ELF-1 (cell line): Measurements from ENCODE around the gene LDLRAD3.

ENCODE experiments used
- DNase-seq: peaks from one replicate; pipeline ENCODE4 v3.0.0-alpha.2; 2016; ENCODE audit warnings: low read depth, low spot score

Gene LDLRAD3

DNA sequence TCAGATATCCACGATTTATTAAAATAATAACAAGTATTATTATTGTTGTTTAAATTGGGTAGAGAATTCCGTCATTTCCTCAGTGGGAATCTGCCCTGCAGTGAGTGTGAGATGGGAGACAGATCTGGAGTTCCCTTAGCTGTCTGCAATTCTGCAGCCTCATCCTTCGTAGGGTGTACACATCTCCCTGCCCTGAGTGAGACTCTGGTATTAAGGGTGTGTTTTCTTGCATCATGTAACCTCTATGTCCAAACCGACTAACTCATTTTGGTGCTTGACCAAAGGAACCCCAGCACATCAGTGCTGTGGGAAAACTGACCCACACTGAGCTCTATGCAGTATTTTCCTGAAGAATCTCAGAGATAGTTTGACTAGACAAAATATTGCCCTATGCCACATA is 157.6 kb downstream of the LDLRAD3 start:
- no peak for DNase-seq

DNA sequence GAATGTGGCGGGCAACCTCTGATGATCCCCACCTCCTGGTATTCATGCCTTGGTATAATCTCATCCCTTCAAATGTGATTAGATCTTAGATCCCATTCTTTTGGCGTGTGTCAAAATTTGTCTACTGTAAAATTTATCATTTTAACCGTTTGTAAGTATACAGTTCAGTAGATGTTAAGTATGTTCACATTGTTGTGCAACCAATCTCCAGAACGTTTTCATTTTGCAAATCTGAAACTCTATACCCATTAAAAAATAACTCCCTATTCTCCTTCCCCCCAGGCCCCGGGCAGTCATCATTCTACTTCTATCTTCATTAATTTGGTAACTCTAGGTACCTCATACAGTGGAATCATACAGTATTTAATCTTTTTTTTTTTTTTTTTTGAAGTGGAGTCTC is 159.0 kb downstream of the LDLRAD3 start:
- DNase-seq = no peak

DNA sequence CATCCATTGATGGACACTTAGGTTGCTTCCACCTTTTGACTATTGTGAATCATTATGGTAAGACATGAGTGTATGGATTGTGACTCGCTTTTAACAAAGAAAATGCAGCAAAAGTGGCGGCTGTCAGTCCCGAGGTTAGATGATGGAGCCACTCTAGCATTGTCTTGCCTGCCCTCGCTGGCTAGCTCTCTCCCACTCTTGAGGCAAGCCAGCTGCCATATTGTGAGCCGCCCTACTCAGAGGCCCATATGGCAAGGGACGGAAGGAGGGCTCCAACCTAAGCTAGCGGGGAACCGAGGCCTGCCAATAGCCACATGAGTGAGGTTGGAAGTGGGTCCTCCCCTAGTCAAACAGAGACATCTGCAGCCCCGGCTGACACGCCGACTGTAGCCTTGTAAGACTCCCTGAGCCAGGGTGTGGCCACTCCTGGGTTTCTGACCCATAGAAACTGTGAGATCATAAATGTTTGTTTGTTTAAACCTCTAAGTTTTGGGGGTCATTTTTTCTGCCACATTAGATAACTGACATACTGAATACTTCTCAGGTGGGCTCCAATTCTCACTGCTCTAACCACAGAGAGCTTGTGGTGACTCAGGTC is 160.2 kb downstream of the LDLRAD3 start:
- no peak for DNase-seq

DNA sequence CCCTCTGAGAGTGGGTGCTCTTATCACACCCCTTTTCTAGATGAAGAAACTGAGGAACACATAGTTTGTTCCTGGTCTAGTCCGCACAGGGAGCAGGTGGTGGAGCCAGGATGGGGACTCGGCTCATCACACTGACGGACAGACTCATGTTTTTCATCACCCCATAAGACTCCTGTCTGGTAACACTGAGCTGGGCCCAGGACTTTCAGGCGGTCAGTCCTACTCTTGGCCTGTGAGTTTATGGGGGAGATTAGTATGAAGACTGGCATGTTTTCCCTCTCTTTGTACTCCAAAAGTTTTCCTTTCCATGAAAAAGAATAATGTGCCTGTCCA is 160.8 kb downstream of the LDLRAD3 start:
- no peak for DNase-seq

DNA sequence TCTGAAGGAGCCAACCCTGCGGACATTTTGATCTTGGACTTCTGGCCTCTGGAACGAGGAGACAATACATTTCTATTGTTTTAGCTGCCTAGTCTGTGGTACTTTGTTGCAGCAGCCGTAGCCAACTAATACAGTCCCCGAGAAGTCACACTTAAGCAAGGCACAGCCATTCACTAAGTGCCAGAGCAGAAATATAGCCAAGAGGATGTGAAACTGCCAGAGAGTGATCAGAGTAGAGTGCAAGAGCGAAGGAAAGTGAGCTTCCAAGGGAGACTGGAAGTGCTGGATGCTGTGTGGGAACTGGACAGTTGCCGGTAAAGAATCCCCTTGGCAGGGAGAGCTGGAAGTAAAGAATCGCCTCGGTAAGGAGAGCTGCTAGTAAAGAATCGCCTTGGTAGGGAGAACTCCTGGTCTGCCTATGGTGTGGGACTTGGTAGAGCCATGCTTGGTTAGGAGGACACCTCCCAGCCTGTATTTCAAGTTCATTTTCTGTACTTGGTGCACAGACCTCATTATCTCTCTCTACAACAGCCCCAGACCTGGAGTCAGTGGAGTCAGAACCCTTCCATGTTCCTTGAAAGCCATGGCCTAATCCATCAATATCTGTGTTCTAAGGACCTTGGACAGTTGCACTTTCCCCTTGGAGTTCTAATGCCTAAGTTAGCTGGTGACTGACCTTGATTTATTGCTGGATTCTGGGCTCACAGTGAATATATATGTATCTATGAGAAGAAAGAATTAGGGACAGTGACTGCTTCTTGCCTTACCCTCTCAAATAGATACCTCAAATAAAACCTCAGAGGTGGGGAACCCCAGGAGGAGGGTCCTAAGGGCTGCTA is 162.1 kb downstream of the LDLRAD3 start:
- DNase-seq = no peak

DNA sequence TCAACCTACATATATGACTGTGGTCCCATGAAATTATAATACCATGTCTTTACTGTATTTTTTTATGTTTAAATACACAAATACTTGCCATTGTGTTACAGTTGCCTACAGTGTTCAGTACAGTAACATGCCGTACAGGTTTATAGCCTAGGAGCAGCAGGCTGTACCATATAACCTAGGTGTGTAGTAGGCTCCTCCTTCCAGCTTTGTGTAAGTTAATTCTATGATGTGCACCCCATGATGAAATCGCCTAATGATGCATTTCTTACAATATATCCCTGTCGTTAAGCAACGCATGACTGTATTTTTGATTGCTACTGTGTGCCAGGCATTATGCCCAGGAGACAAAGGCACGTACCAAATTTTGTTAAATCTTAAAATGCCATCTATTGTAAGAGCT is 163.7 kb downstream of the LDLRAD3 start:
- DNase-seq = no peak

DNA sequence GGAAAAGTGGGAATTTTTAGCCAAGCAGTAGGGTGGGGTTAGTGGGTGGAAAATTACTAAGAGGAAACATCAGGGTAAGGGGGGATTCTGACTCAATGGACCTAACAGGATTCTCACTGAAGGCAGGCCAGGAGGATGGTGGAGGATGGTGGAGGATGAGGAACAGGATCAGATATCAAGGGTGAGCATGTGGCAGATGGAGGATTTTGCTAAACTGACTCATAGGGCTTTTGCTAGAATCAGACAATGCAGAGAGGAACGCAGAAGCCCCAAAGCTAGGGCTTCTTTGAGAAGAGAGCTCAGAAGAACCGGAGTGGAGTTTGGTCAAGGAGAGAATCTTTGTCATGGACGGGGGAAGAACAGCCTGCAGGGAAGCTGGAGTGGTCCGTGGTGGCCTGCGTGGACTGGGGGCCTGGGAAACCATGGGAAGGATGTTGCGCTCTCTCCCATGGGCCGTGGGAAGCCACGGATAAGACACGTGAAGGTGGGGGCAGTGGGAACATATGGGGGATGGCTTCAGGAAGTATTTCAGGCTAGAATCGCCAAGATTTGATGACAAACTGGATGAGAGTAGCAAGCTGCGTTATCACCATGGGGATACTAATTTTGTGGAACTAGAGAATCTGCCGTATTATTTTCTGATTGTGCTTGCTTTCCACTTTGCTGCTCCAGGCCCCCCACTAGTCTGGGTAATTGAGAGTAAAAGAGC is 165.2 kb downstream of the LDLRAD3 start:
- DNase-seq = no peak

DNA sequence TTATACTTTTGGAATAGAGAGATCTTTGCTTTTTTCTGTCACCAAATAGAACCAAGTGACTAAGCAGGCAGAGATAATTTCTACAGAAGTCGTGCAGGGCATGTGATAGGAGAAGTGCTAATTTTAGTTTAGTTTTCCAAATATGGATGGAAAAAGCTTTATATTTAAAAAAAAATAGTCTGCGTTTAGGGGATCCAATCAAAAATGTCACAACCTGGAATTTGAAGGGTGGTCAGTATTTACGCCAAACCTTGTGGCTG is 165.7 kb downstream of the LDLRAD3 start:
- no peak for DNase-seq

DNA sequence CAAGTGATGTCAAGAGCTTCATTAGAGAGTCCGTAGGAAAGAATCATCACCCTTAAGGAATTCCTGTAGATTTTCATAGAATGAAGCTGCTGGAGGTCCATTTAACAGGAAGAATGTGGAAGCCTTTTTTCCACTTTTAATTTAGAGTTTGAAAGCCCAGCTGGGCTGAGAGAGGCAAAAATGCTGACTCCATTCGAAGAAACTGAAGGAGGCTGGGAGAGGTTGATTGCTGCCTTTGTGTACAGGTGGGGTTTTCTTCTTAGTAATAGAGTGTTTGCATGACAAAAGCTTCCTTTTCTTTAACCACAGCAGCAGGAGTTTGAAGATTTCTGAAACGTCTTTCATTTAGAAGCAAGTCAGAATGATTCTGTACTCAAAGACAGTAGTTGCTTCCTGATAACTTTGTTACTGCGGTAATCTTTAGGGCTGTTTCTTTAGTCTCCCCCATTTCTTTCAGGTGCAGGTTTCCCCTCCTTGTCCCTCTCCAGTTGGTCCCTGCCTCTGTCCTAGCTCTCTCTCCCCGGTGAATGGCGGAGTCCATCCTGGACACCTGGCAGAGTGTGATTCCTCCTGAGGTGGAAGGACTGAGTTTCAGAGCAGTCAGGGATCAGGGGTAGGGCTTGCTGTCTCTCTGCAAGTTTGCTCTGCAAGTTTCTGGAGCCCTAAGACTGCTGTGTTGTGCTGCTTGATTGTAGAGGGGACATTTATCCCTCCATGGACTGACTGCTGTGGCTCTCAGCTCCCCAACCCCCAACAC is 166.2 kb downstream of the LDLRAD3 start:
- DNase-seq = peak; percentile 68

DNA sequence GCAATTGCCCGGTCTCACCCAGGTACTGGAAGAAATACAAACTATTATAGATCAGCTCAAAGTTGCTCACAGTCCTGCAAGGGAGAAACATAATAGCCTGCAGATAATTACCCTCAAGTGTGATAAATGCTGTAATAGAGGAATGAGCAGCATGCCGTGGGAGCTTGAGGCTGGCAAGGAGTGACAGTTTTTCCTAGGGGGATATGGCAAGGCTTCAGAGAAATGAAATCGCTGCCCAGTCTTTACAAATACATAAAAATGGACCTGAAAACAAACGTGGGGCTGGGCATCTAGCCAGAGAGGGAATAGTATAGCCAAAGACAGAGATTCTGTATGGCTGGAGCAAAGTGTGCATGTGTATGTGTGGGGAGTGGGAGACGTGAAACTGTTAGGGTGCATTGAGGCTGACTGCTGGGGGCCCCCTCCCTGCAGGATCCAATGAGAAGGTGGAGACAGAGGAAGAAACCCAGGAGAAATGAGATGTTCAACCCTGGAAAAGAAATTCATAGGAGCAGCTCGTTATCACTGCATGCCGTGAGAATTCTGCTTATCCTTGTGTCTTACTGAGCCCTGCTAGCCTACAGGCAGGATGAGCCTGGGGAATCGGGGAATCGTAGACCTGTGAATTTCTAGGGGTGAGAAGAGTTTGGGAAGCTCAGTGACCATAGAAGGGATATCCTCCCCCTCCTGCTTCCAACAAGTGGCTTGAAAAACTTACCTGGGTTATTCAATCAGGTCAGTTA is 167.0 kb downstream of the LDLRAD3 start:
- no peak for DNase-seq

DNA sequence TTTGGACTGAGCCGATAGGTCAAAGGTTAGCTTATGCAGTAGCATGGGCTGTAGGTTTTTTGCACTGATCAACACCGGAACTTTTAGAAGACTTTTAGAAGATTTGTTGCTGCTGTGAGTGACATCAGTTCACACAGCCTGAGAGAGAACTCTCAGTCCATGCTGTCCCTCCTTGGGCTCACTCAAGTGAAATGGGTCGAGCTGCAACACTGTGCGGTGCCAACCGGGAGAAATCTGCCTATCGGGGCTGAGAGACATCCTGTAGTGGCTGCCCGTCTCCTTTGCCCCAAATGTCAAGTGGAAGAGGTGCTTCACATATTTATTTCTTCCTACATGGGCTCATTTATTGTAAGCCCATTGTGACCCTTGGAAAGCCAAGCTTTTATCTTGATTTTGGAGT is 170.2 kb downstream of the LDLRAD3 start:
- no peak for DNase-seq

DNA sequence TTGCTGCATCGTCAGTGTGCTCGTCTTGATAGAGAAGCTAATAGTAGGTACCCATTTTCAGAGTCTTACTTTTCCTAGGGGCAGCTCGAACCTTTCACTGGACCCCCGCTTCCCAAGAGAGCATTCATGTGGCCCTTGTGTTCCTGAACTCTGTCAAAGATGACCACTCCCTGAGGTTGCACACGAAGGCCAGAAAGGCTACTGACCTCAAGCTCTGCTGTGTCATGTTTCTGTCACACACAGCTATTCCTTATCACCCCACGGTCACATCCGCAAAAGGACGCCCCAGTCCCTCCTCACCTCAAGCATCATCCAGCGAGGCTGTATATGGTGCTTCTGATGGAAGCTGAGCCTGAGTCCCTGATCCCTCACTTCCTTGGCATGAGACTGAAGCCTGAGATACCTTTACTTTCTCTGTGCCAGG is 171.5 kb downstream of the LDLRAD3 start:
- DNase-seq = no peak

DNA sequence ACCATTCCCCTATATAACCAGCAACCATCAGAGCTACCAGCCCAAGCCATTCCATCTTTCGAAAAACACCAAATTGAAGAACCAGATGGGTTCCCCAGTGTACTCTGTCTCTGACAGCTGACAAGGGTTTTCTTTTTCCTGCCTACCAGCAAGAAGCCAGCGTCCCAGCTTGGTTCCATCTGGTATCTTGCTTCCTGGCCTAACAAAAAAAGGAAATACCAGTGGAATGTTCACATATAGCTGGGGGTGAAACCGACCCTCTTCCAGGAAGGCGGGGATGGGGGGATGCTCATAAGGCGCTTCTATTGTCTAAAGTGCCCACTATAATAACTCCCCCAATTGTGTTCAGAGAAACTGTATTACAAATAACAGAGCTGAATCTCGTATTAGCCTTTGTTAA is 172.3 kb downstream of the LDLRAD3 start:
- DNase-seq = no peak

DNA sequence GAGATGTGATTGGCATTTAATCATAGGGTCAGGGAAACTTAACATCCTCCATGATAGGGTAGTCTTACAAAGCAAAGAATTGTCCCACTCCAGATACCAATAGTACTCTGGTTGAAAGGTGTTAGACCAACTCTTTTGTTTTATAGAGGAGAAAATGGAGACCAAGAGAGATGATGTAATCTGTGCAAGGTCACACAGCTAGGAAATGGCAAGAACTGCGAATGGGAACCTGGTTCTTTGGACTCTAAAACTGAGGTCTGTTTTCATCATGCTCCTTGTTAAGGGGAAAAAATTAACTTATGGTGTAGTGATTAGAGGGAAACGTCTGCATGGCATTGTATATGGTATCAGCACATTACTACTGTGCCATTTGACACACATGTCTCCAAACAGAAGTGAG is 174.2 kb downstream of the LDLRAD3 start:
- no peak for DNase-seq

DNA sequence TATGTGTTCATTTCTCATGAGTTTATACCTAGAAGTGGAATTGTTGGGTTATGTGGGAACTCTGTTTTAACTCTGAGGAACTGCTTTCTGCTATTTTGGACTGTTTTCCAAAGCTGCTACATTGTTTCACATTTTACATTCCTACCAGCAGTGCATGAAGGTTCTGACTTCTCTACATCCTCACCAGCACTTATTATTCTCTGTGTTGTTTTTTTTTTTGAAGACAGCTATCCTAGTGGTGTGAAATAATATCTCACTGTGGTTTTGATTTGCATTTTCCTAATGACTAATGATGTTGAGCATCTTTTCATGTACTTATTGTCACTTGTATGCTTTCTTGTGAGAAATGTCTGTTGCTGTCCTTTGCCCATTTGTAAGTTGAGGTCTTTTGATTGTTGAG is 175.4 kb downstream of the LDLRAD3 start:
- DNase-seq = no peak

DNA sequence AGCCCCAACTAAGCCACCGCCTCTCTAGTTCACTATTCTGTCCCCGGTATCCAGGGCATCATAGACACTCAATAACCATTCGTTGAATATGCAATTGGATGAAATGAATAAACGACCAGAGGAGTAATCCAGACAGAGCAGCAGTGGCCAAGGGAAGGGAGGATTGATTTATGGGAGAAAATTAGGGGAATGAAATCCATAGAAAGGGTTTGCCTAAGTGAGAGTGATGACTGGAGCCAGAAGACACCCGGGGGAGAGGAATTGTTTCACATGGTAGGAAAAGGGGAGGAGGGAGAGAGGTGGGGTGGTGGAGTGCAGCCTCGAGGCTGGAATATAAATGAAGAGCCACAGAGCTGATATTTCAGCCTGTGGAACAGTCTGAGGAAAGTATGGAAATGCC is 177.2 kb downstream of the LDLRAD3 start:
- no peak for DNase-seq

DNA sequence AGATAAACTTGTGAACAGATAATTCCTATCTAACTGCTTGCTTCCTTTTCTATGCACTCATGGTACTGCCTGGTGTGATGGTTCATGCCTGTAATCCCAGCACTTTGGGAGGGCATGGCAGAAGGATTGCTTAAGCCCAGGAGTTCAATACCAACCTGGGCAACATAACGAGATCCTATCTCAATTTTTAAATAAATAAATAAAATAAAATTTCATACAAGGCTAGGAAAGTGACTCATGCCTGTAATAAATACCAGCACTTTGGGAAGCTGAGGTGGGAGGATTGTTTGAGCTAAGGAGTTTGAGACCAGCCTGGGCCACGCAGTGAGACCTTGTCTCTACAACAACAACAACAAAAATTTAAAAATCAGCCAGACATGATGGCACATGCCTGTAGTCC is 178.8 kb downstream of the LDLRAD3 start:
- DNase-seq = no peak

DNA sequence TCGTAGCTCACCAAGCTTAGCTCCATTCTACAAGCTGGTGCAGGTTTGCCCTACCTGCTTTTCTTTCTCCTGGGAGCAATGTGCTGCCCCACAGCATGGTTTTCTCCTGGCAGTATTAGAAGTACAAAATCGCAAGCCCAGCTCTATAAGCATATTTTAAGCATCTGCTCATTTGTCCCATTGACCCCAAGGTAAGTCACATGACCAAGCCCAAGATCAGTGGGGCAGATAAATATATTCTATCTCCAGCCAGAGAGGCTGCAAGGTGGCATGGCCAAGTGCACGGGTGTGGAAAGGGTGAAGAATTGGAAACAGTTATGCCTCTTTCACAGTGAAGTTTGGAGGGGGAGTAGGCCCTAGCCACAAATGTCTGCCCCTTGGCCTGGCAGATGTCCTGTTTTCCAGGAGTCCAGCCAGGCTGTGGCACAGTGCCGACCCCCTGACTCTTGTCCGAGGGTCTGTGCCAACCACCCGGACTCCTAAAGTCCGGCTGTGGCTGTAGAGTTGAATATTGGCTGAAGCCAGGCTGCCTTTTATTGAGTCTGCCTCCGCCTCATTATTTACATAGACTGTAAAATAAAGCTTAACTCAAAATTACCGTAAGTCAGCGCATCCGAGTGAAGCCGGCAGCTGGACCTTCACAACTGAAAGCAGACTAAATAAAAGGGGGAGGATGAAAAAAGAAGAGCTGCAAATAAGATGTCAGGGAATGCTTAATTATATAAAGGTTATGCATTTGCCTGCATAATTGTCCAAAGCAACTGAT is 179.7 kb downstream of the LDLRAD3 start:
- DNase-seq = no peak

DNA sequence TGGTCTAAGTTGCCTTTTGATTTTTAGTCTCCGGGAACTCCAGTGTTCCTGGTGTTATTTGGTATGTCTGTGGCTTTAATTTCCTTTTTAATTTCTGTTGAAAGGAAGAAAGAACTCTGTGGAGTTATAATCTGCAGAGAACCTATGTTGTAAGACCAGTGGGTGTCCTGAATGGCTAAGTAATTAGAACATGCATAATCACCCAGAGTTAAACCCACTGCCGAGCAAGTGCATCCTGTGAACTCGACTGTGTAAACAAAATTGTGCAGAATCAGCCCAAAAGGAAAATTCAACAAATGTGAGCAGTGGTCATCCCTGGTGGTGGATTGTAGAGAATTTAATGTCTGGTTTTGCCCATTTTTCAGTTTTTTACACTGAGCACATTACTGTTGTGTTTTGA is 182.8 kb downstream of the LDLRAD3 start:
- DNase-seq = no peak

DNA sequence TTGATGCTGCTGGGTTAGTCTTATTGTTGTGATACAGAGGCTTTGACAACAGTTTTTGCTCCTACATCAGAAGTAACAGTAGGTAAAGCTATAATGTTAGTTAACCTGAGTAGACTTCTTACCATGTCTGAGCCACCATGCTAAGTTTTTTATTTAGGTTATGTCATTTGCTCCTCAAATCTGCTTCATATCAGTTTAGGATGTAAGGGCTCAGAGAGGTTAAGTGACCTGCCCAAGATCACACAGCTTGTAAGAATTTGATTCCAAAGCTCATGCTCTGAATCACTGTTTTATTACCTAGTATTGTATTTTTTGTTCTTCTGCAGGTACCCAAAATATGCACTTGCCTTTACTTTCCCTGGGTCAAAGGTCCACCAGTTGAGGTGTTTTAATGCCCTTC is 183.7 kb downstream of the LDLRAD3 start:
- DNase-seq = no peak

DNA sequence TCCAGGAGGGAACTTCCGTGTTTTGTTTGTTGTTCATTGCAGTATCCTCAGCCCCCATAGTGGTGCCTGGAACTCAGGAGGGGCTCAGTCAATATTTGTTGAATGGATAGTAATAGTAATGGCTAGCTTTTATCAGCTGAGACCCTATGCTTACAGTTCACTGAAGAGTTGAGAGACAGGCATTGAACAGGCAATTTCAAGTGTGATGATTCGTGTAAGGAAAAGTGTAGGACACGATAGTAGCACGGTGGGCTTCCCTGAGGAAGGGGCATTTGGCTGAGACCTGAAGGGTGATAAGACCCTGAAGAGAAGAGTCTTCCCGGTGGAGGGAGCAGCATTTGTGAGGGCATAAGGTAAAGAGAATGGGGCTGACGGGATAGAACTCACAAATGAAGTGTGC is 186.1 kb downstream of the LDLRAD3 start:
- DNase-seq = no peak
